GM03348 (cell line): ENCODE data around the gene BMP15.

Source experiments
- DNase-seq: peaks from one replicate; pipeline ENCODE4 v3.0.0; 2012; ENCODE audit warnings: low spot score

Gene BMP15

GRCh38 chrX:50910685-50911176 is at the start of gene BMP15:
TSS of gene BMP15 (plus strand) at chrX:50910735. CDS start at chrX:50910784, 49 bp downstream.
- no peak for DNase-seq

- DNase-seq = no peak
Measured at GRCh38 chrX:50863471-50863870, 47.1 kb upstream of the BMP15 start.

- no peak for DNase-seq
Measured at GRCh38 chrX:50865311-50865710, 45.2 kb upstream of the BMP15 start.

- no peak for DNase-seq
Measured at GRCh38 chrX:50871922-50872453, 38.5 kb upstream of the BMP15 start.

- DNase-seq = no peak
Measured at GRCh38 chrX:50874876-50875275, 35.7 kb upstream of the BMP15 start.

GRCh38 chrX:50876551-50876950 is 34.0 kb upstream of the BMP15 start:
- no peak for DNase-seq

GRCh38 chrX:50877310-50877709 is 33.2 kb upstream of the BMP15 start:
- peak; percentile 44 for DNase-seq

- DNase-seq = no peak
Measured at GRCh38 chrX:50881028-50881427, 29.5 kb upstream of the BMP15 start.

GRCh38 chrX:50888884-50889283 is 21.7 kb upstream of the BMP15 start:
- DNase-seq = no peak

- DNase-seq = no peak
Measured at GRCh38 chrX:50889582-50889981, 21.0 kb upstream of the BMP15 start.

- DNase-seq = no peak
Measured at GRCh38 chrX:50893047-50893446, 17.5 kb upstream of the BMP15 start.

GRCh38 chrX:50893466-50893865 is 17.1 kb upstream of the BMP15 start:
- DNase-seq = no peak

GRCh38 chrX:50905334-50905733 is 5.2 kb upstream of the BMP15 start:
- DNase-seq = no peak

GRCh38 chrX:50913520-50913919 is 3.0 kb downstream of the BMP15 start:
- DNase-seq = no peak

- no peak for DNase-seq
Measured at GRCh38 chrX:50920132-50920531, 9.6 kb downstream of the BMP15 start.

GRCh38 chrX:50927127-50927526 is 16.6 kb downstream of the BMP15 start:
- DNase-seq = no peak

GRCh38 chrX:50941638-50942037 is 31.1 kb downstream of the BMP15 start:
- no peak for DNase-seq

- DNase-seq = no peak
Measured at GRCh38 chrX:50942471-50942870, 31.9 kb downstream of the BMP15 start.

GRCh38 chrX:50952406-50952805 is 41.9 kb downstream of the BMP15 start:
- no peak for DNase-seq

GRCh38 chrX:50953832-50954231 is 43.3 kb downstream of the BMP15 start:
- DNase-seq = no peak

GRCh38 chrX:50962156-50962555 is 51.6 kb downstream of the BMP15 start:
- no peak for DNase-seq

GRCh38 chrX:50963842-50964241 is 53.3 kb downstream of the BMP15 start:
- DNase-seq = no peak
